ENCODE measurements around the gene COX18. TPM values are rescaled to one million over a fixed set of nuclear protein-coding genes. Genes with fewer than 3 reads are reported as not detected.
A peak's percentile ranks its signal among the peaks of the same experiment; 100 is the strongest.

Gene COX18
- total and polyA plus RNA-seq, 7 experiments from 2014 or later: 6.9 to 18.4 (median 13.0) TPM

- intact Hi-C loops (cut with micrococcal nuclease): no loop called here
- CTCF ChIA-PET: no interaction called here
- ATAC-seq: no peak
- peaks cover 21 to 25% of the 10 kb centered on the region in 2 donors for H3K4me1 ChIP-seq (ENCODE audit: control insufficient read depth in 2 of 2, insufficient read depth in 2 of 2, low read length in 2 of 2)
- no peaks in the 10 kb centered on the region for H3K9me3 ChIP-seq (ENCODE audit: control insufficient read depth in 2 of 3, low read length in 3 of 3)
- no peaks in the 10 kb centered on the region for H3K27me3 ChIP-seq (ENCODE audit: control insufficient read depth in 2 of 2, insufficient read depth in 2 of 2, low read length in 2 of 2)
- no peaks in the 10 kb centered on the region for H3K27me3 Mint-ChIP-seq
- peak overlapping the region in 4 of 10 donors; percentile 16 to 29 (median 25) for H3K4me3 Mint-ChIP-seq
- peak overlapping the region in 7 of 9 donors; percentile 5 to 99 (median 55) for H3K27ac Mint-ChIP-seq
- peaks cover 2 to 35% (median 13%) of the 10 kb centered on the region in 3 experiments for H3K36me3 ChIP-seq (ENCODE audit: control insufficient read depth in 2 of 3, insufficient read depth in 3 of 3, low read length in 3 of 3)
- H3K4me3 ChIP-seq (ENCODE audit: low read length): no peak overlapping the region
- H3K4me1 Mint-ChIP-seq: peaks cover 24 to 55% (median 46%) of the 10 kb centered on the region in 7 donors
- peaks cover 0 to 3% (median 0%) of the 10 kb centered on the region in 11 donors for H3K9me3 Mint-ChIP-seq
- peaks cover 11 to 37% (median 24%) of the 10 kb centered on the region in 5 donors for H3K36me3 Mint-ChIP-seq
- no peak overlapping the region for H3K27ac ChIP-seq (ENCODE audit: low read depth, low read length)
- POLR2A ChIA-PET: interaction anchor here (0.7 to 0.8 kb wide), 2 partner anchors 75 to 1336 kb away, joined by 3 to 4 read pairs; no protein-coding TSS in a partner anchor
- no peak for DNase-seq
Observed at GRCh38 chr4:73064536-73064935, 5.0 kb downstream of the COX18 start.

GRCh38 chr4:73055241-73055897, 14.1 kb downstream of the COX18 start:
- peaks cover 6 to 57% (median 18%) of the 10 kb centered on the region in 3 experiments for H3K36me3 ChIP-seq (ENCODE audit: control insufficient read depth in 2 of 3, insufficient read depth in 3 of 3, low read length in 3 of 3)

GRCh38 chr4:73053974-73054480, 15.5 kb downstream of the COX18 start:
- ChIA-PET CTCF (no interaction called here), POLR2A (no interaction called here)
- Histone ChIP-seq H3K4me1 (ENCODE audit: control insufficient read depth in 2 of 2, insufficient read depth in 2 of 2, low read length in 2 of 2) (no peaks in the 10 kb centered on the region), H3K9me3 (ENCODE audit: control insufficient read depth in 2 of 3, low read length in 3 of 3) (no peaks in the 10 kb centered on the region), H3K27ac (ENCODE audit: low read depth, low read length) (no peak overlapping the region), H3K27me3 (ENCODE audit: control insufficient read depth in 2 of 2, insufficient read depth in 2 of 2, low read length in 2 of 2) (no peaks in the 10 kb centered on the region), H3K36me3 (ENCODE audit: control insufficient read depth in 2 of 3, insufficient read depth in 3 of 3, low read length in 3 of 3) (peaks cover under 1 to 44% (median 11%) of the 10 kb centered on the region in 3 experiments), H3K4me3 (ENCODE audit: low read length) (no peak overlapping the region)
- ATAC-seq (no peak), DNase-seq (no peak)
- Mint-ChIP-seq H3K27me3 (no peaks in the 10 kb centered on the region), H3K4me1 (peaks cover 0 to 18% (median 0%) of the 10 kb centered on the region in 7 donors), H3K27ac (peak overlapping the region in 1 of 9 donors; percentile 20), H3K36me3 (peaks cover 13 to 56% (median 36%) of the 10 kb centered on the region in 5 donors), H3K4me3 (no peak overlapping the region), H3K9me3 (no peaks in the 10 kb centered on the region)
- intact Hi-C loops (cut with micrococcal nuclease): no loop called here

More at GRCh38 chr4:73055241-73055897, 14.1 kb downstream of the COX18 start:
- POLR2A ChIA-PET: no interaction called here
- CTCF ChIA-PET: no interaction called here
- Mint-ChIP-seq H3K9me3 (no peaks in the 10 kb centered on the region), H3K27ac (peak overlapping the region in 1 of 9 donors; percentile 45), H3K4me1 (peaks cover 0 to 18% (median 0%) of the 10 kb centered on the region in 7 donors), H3K27me3 (no peaks in the 10 kb centered on the region), H3K36me3 (peaks cover 17 to 68% (median 47%) of the 10 kb centered on the region in 5 donors), H3K4me3 (no peak overlapping the region)
- ATAC-seq: no peak
- no peaks in the 10 kb centered on the region for H3K9me3 ChIP-seq (ENCODE audit: control insufficient read depth in 2 of 3, low read length in 3 of 3)
- no peak overlapping the region for H3K4me3 ChIP-seq (ENCODE audit: low read length)
- no peak overlapping the region for H3K27ac ChIP-seq (ENCODE audit: low read depth, low read length)
- no peaks in the 10 kb centered on the region for H3K27me3 ChIP-seq (ENCODE audit: control insufficient read depth in 2 of 2, insufficient read depth in 2 of 2, low read length in 2 of 2)
- DNase-seq: no peak
- no peaks in the 10 kb centered on the region for H3K4me1 ChIP-seq (ENCODE audit: control insufficient read depth in 2 of 2, insufficient read depth in 2 of 2, low read length in 2 of 2)
- intact Hi-C loops (cut with micrococcal nuclease): no loop called here

GRCh38 chr4:73053076-73053475, 16.4 kb downstream of the COX18 start:
- H3K4me3 ChIP-seq (ENCODE audit: low read length): no peak overlapping the region
- no peaks in the 10 kb centered on the region for H3K9me3 ChIP-seq (ENCODE audit: control insufficient read depth in 2 of 3, low read length in 3 of 3)
- peaks cover 0 to 34% (median 7%) of the 10 kb centered on the region in 3 experiments for H3K36me3 ChIP-seq (ENCODE audit: control insufficient read depth in 2 of 3, insufficient read depth in 3 of 3, low read length in 3 of 3)
- intact Hi-C loops (cut with micrococcal nuclease): no loop called here
- Mint-ChIP-seq H3K4me3 (no peak overlapping the region), H3K27ac (no peak overlapping the region), H3K27me3 (no peaks in the 10 kb centered on the region), H3K9me3 (no peaks in the 10 kb centered on the region), H3K4me1 (peaks cover 0 to 18% (median 0%) of the 10 kb centered on the region in 7 donors), H3K36me3 (peaks cover 8 to 46% (median 26%) of the 10 kb centered on the region in 5 donors)
- no peaks in the 10 kb centered on the region for H3K4me1 ChIP-seq (ENCODE audit: control insufficient read depth in 2 of 2, insufficient read depth in 2 of 2, low read length in 2 of 2)
- CTCF ChIA-PET: no interaction called here
- ATAC-seq: no peak
- no peak overlapping the region for H3K27ac ChIP-seq (ENCODE audit: low read depth, low read length)
- no peak for DNase-seq
- no peaks in the 10 kb centered on the region for H3K27me3 ChIP-seq (ENCODE audit: control insufficient read depth in 2 of 2, insufficient read depth in 2 of 2, low read length in 2 of 2)
- POLR2A ChIA-PET: no interaction called here

- no peak for ATAC-seq
- Mint-ChIP-seq H3K27ac (peak overlapping the region in 1 of 9 donors; percentile 53), H3K4me3 (no peak overlapping the region), H3K36me3 (peaks cover 8 to 44% (median 24%) of the 10 kb centered on the region in 5 donors), H3K27me3 (no peaks in the 10 kb centered on the region), H3K4me1 (peaks cover 0 to 18% (median 0%) of the 10 kb centered on the region in 7 donors), H3K9me3 (no peaks in the 10 kb centered on the region)
- DNase-seq: no peak
- Histone ChIP-seq H3K27me3 (ENCODE audit: control insufficient read depth in 2 of 2, insufficient read depth in 2 of 2, low read length in 2 of 2) (no peaks in the 10 kb centered on the region), H3K4me3 (ENCODE audit: low read length) (no peak overlapping the region), H3K36me3 (ENCODE audit: control insufficient read depth in 2 of 3, insufficient read depth in 3 of 3, low read length in 3 of 3) (peaks cover 0 to 20% (median 7%) of the 10 kb centered on the region in 3 experiments), H3K9me3 (ENCODE audit: control insufficient read depth in 2 of 3, low read length in 3 of 3) (no peaks in the 10 kb centered on the region), H3K27ac (ENCODE audit: low read depth, low read length) (no peak overlapping the region), H3K4me1 (ENCODE audit: control insufficient read depth in 2 of 2, insufficient read depth in 2 of 2, low read length in 2 of 2) (no peaks in the 10 kb centered on the region)
- POLR2A ChIA-PET: interaction anchor here (1.1 kb wide), 1 partner anchor 16 kb away, joined by 3 read pairs; no protein-coding TSS in a partner anchor
- intact Hi-C loops (cut with micrococcal nuclease): no loop called here
- CTCF ChIA-PET: interaction anchor here (0.6 kb wide), 1 partner anchor 34 kb away, joined by 3 read pairs; no protein-coding TSS in a partner anchor
Observed at GRCh38 chr4:73051625-73052024, 17.9 kb downstream of the COX18 start.

- H3K4me3 ChIP-seq (ENCODE audit: low read length): no peak overlapping the region
- DNase-seq: no peak
- H3K4me3 Mint-ChIP-seq: no peak overlapping the region
- intact Hi-C loops (cut with micrococcal nuclease): no loop called here
- CTCF ChIA-PET: no interaction called here
- POLR2A ChIA-PET: no interaction called here
- peaks cover 0 to 8% (median 0%) of the 10 kb centered on the region in 5 donors for H3K27me3 Mint-ChIP-seq
- H3K4me1 ChIP-seq (ENCODE audit: control insufficient read depth in 2 of 2, insufficient read depth in 2 of 2, low read length in 2 of 2): no peaks in the 10 kb centered on the region
- H3K27ac ChIP-seq (ENCODE audit: low read depth, low read length): no peak overlapping the region
- H3K36me3 Mint-ChIP-seq: peaks cover 0 to 13% (median 0%) of the 10 kb centered on the region in 5 donors
- H3K9me3 Mint-ChIP-seq: peaks cover 0 to 4% (median 0%) of the 10 kb centered on the region in 11 donors
- H3K4me1 Mint-ChIP-seq: no peaks in the 10 kb centered on the region
- no peaks in the 10 kb centered on the region for H3K27me3 ChIP-seq (ENCODE audit: control insufficient read depth in 2 of 2, insufficient read depth in 2 of 2, low read length in 2 of 2)
- H3K27ac Mint-ChIP-seq: no peak overlapping the region
- no peaks in the 10 kb centered on the region for H3K9me3 ChIP-seq (ENCODE audit: control insufficient read depth in 2 of 3, low read length in 3 of 3)
- ATAC-seq: no peak
- no peaks in the 10 kb centered on the region for H3K36me3 ChIP-seq (ENCODE audit: control insufficient read depth in 2 of 3, insufficient read depth in 3 of 3, low read length in 3 of 3)
Observed at GRCh38 chr4:73045879-73046278, 23.6 kb downstream of the COX18 start.
